ENCODE measurements around the gene ZNF256. TPM values are rescaled to one million over a fixed set of nuclear protein-coding genes. Genes with fewer than 3 reads are reported as not detected.
"Not testable (repeated sequence)": the region's sequence is repeated elsewhere in the genome, so short reads cannot be mapped to it uniquely, and the experiment has no call there.

The ZNF256 gene
- total RNA-seq, 1 donor from 2014 or later = 23.2 TPM

- Histone ChIP-seq H3K27ac (no peak overlapping the region), H2AFZ (replicated peaks) (no peak overlapping the region), H3K4me3 (no peak overlapping the region), H3K36me3 (peaks cover 77% of the 10 kb centered on the region), H3F3A (ENCODE audit: low read depth) (peaks cover 5% of the 10 kb centered on the region), H4K20me1 (ENCODE audit: low read depth) (no peaks in the 10 kb centered on the region), H3K9ac (no peak overlapping the region), H3K4me1 (no peaks in the 10 kb centered on the region), H3K79me2 (ENCODE audit: low read depth) (peaks cover 71% of the 10 kb centered on the region), H3K4me2 (no peak overlapping the region), H3K27me3 (no peaks in the 10 kb centered on the region), H3K9me3 (ENCODE audit: low read depth) (peaks cover 34% of the 10 kb centered on the region)
- Mint-ChIP-seq H3K27ac (no peak overlapping the region), H3K4me1 (no peaks in the 10 kb centered on the region), H3K27me3 (ENCODE audit: insufficient read depth, low read depth) (peaks cover 10% of the 10 kb centered on the region), H3K4me3 (peak overlapping the region; percentile 35), H3K36me3 (peaks cover 88% of the 10 kb centered on the region), H3K9me3 (peaks cover 92% of the 10 kb centered on the region)
- no peak for TF ChIP-seq EZH2phosphoT487 (IDR thresholded peaks at IDR 0.05)
- TF ChIP-seq EZH2 (IDR thresholded peaks at IDR 0.05) = no peak
- no peak for TF ChIP-seq CTCF (IDR thresholded peaks at IDR 0.05)
- DNase-seq (ENCODE audit: low spot score) = no peak
Measured at GRCh38 chr19:57927587-57927986, 19.9 kb downstream of the ZNF256 start.

- H3K27me3 ChIP-seq; H3K27ac ChIP-seq; H3K4me1 ChIP-seq; H4K20me1 ChIP-seq (ENCODE audit: low read depth); H3K36me3 ChIP-seq; H3K9me3 ChIP-seq (ENCODE audit: low read depth): not testable (repeated sequence)
- Histone ChIP-seq H3F3A (ENCODE audit: low read depth) (peaks cover 17% of the 10 kb centered on the region), H3K79me2 (ENCODE audit: low read depth) (peaks cover 38% of the 10 kb centered on the region), H3K4me3 (peak within 1 kb of the TSS; percentile 95), H3K9ac (peak within 1 kb of the TSS; percentile 90), H2AFZ (replicated peaks) (peak within 1 kb of the TSS; percentile 35), H3K4me2 (peak within 1 kb of the TSS; percentile 96)
- Mint-ChIP-seq H3K27ac (peak within 1 kb of the TSS; percentile 66), H3K36me3 (peaks cover 67% of the 10 kb centered on the region), H3K27me3 (ENCODE audit: insufficient read depth, low read depth) (peaks cover 13% of the 10 kb centered on the region), H3K4me3 (peak within 1 kb of the TSS; percentile 95), H3K9me3 (peaks cover 62% of the 10 kb centered on the region), H3K4me1 (peaks cover 12% of the 10 kb centered on the region)
- DNase-seq (ENCODE audit: low spot score) = peak; percentile 98
- peak; percentile 69 for TF ChIP-seq CTCF (IDR thresholded peaks at IDR 0.05)
Measured at GRCh38 chr19:57916168-57916995, 31.1 kb downstream of the ZNF256 start, which contains the start of gene ZNF417. ZNF417 (minus strand) TSS chr19:57916592; CDS start chr19:57916411, 181 bp downstream.

GRCh38 chr19:57914531-57914930 lies 33.0 kb downstream of the ZNF256 start:
- no peaks in the 10 kb centered on the region for H4K20me1 ChIP-seq (ENCODE audit: low read depth)
- Mint-ChIP-seq H3K4me1 (peaks cover 12% of the 10 kb centered on the region), H3K27ac (no peak overlapping the region), H3K27me3 (ENCODE audit: insufficient read depth, low read depth) (peaks cover 10% of the 10 kb centered on the region), H3K9me3 (peaks cover 58% of the 10 kb centered on the region), H3K4me3 (peak overlapping the region; percentile 95), H3K36me3 (peaks cover 67% of the 10 kb centered on the region)
- peaks cover 7% of the 10 kb centered on the region for H3K4me1 ChIP-seq
- H3K9ac ChIP-seq = no peak overlapping the region
- H3K9me3 ChIP-seq (ENCODE audit: low read depth) = no peaks in the 10 kb centered on the region
- peaks cover 38% of the 10 kb centered on the region for H3K79me2 ChIP-seq (ENCODE audit: low read depth)
- TF ChIP-seq EZH2 (IDR thresholded peaks at IDR 0.05) (no peak), CTCF (IDR thresholded peaks at IDR 0.05) (no peak), EZH2phosphoT487 (IDR thresholded peaks at IDR 0.05) (no peak)
- H3F3A ChIP-seq (ENCODE audit: low read depth) = peaks cover 17% of the 10 kb centered on the region
- no peaks in the 10 kb centered on the region for H3K36me3 ChIP-seq
- no peak overlapping the region for H2AFZ ChIP-seq (replicated peaks)
- no peak for DNase-seq (ENCODE audit: low spot score)
- H3K4me2 ChIP-seq = peak overlapping the region; percentile 96
- H3K4me3 ChIP-seq = no peak overlapping the region
- no peaks in the 10 kb centered on the region for H3K27me3 ChIP-seq
- H3K27ac ChIP-seq = no peak overlapping the region
